Right lobe of liver (tissue), 6 donors: ENCODE data around the gene GPC5. TPM values are rescaled to one million over a fixed set of nuclear protein-coding genes. Genes with fewer than 3 reads are reported as not detected.

Experiments used
- ATAC-seq, 4 donors: fragments of 200-7000 bp; cut with Tn5 transposase; one replicate each; pipeline ENCODE4 v1.9.1; 2020; ENCODE audit warnings: mild to moderate bottlenecking in 4 of 4, moderate library complexity in 4 of 4
- DNase-seq, 3 donors: peaks; one replicate each; pipeline ENCODE4 v3.0.0-alpha.2; 2020
- H3K27ac ChIP-seq, 3 donors: fragments of 200-600 bp; one replicate each; pipeline ENCODE4 v1.8.0; 2022
- H3K27me3 ChIP-seq, 2 donors: fragments of 200-600 bp; one replicate each; pipeline ENCODE4 v1.8.0; 2022
- H3K36me3 ChIP-seq, 4 donors: fragments of 200-600 bp; sonication (generic) in 1 of 4; one replicate each; pipeline versions ENCODE4 v1.5.1 to v1.8.0; 2017 to 2022; ENCODE audit warnings: control low read depth in 1 of 4
- H3K4me1 ChIP-seq, 4 donors: fragments of 200-600 bp; sonication (generic) in 1 of 4; one replicate each; pipeline versions ENCODE4 v1.5.1 to v1.8.0; 2017 to 2022; ENCODE audit warnings: control low read depth in 1 of 4
- H3K4me3 ChIP-seq, 3 donors: fragments of 200-600 bp; one replicate each; pipeline ENCODE4 v1.8.0; 2022
- H3K9me3 ChIP-seq, 4 donors: fragments of 200-600 bp; sonication (generic) in 1 of 4; one replicate each; pipeline versions ENCODE4 v1.5.1 to v1.8.0; 2017 to 2022; ENCODE audit warnings: control low read depth in 1 of 4
- POLR2A ChIP-seq: fragments of 450-650 bp; IDR thresholded peaks from one replicate; pipeline ENCODE4 v1.6.1; 2017; ENCODE audit warnings: antibody characterized with exemption, mild to moderate bottlenecking
- WGBS: methylation state at CpG from one replicate; pipeline ENCODE4 v1.1.6; 2018; ENCODE audit warnings: low coverage, low lambda C conversion rate; ENCODE audit not compliant: insufficient coverage; ENCODE audit errors: missing lambda C conversion rate; 5-methylcytosine and 5-hydroxymethylcytosine counted together
- intact Hi-C, 2 donors: fragments of 100-400 bp; cut with DNase I; formaldehyde crosslinking; loops; one replicate each; pipeline versions ENCODE4 v1.11.2 to v1.14.1; 2022
- total RNA-seq, 6 experiments: library from RNA; depleted of rRNA in 2 of 6; stranded (reverse); fragments of >200 nt in 2 of 6; fragmentation: NEBNext Ultra II Directional in 3 of 6; extraction: Animal tissue kit (Norgen Biotek cat#: 25700) in 3 of 6; gene quantifications; one replicate each; pipeline versions ENCODE4 v1.1.0 to v1.2.4, GENCODE V29; 2016 to 2023
- TF ChIP-seq, protein P1 (sequence below), 4 donors: fragments of 200-600 bp in 3 of 4; fragments of 450-650 bp in 1 of 4; IDR thresholded peaks; one replicate each; pipeline versions ENCODE4 v1.5.1 to v1.8.0; 2016 to 2022; ENCODE audit warnings: antibody characterized with exemption in 4 of 4, mild to moderate bottlenecking in 2 of 4
- donor health status: DM: no; HTN: yes; CAD: no.
- donor health status: DM: no; HTN: no; CAD: no.
- donor health status: DM: no; HTN: no; CAD: no.
- donor health status: DM: no; HTN: yes; CAD: no.
- donor health status: DM: no; HTN: yes; CAD: no.

The GPC5 gene
- total RNA-seq, 6 experiments from 2014 or later: 0.12 to 0.99 (median 0.66) TPM

DNA sequence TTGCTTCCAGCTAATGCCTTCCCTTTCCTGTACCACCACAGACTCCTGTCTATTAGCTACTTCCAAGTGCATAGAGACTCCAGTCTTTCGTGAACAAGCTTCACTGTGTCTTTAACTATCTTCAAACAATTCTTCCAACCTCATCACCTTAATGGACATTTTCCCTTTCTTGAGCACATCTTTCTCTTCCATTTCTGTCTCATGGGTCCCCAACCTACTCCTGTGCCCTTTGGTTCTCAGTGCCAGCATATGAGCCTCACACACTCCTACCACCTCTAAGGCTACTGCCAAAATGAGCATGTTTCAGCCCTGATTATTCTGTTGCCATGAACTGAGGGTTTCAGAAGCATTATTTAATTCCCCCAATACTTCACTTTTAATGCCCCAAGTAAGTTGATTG, 360.3 kb downstream of the GPC5 start:
- Histone ChIP-seq H3K27me3 (no peaks in the 10 kb centered on the region), H3K4me1 (no peaks in the 10 kb centered on the region), H3K36me3 (no peaks in the 10 kb centered on the region), H3K27ac (no peak overlapping the region), H3K4me3 (no peak overlapping the region), H3K9me3 (no peaks in the 10 kb centered on the region)
- WGBS: 78% methylated on average over 1 of the region's 1 CpG
- ATAC-seq: no peak
- DNase-seq: no peak
- TF ChIP-seq, protein P1, sequence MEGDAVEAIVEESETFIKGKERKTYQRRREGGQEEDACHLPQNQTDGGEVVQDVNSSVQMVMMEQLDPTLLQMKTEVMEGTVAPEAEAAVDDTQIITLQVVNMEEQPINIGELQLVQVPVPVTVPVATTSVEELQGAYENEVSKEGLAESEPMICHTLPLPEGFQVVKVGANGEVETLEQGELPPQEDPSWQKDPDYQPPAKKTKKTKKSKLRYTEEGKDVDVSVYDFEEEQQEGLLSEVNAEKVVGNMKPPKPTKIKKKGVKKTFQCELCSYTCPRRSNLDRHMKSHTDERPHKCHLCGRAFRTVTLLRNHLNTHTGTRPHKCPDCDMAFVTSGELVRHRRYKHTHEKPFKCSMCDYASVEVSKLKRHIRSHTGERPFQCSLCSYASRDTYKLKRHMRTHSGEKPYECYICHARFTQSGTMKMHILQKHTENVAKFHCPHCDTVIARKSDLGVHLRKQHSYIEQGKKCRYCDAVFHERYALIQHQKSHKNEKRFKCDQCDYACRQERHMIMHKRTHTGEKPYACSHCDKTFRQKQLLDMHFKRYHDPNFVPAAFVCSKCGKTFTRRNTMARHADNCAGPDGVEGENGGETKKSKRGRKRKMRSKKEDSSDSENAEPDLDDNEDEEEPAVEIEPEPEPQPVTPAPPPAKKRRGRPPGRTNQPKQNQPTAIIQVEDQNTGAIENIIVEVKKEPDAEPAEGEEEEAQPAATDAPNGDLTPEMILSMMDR (IDR thresholded peaks at IDR 0.05): no peak
- TF ChIP-seq POLR2A: no peak
- intact Hi-C loops: no loop called here

GRCh38 chr13:91762957-91763356, 364.5 kb downstream of the GPC5 start:
- H3K4me1 ChIP-seq: no peaks in the 10 kb centered on the region
- TF ChIP-seq, protein P1 (IDR thresholded peaks at IDR 0.05): no peak
- TF ChIP-seq POLR2A: no peak
- H3K27me3 ChIP-seq: no peaks in the 10 kb centered on the region
- ATAC-seq (no peak), DNase-seq (no peak)
- H3K36me3 ChIP-seq: no peaks in the 10 kb centered on the region
- intact Hi-C loops: no loop called here
- H3K9me3 ChIP-seq: no peaks in the 10 kb centered on the region
- no peak overlapping the region for H3K4me3 ChIP-seq
- WGBS: 53% methylated on average over 3 of the region's 4 CpGs
- H3K27ac ChIP-seq: no peak overlapping the region

DNA sequence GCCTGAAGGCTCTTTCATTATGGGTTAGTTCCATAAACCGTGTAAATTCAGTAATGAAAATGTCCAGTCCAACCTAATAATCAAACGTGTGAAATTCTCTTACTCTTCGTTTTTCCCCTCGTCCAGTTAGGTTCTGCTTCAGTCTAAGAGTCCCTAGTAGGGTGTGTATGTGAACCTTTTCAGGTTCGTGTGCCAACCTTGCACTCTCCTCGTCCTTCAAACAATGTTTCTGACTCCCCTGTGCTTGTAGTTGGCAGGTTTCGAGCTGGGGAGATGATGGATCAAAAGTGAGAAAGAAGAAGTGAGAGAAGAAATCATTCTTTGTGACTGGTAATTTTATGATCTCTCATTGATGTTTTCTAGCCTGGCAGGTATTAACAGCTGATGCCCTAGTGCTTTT, 366.1 kb downstream of the GPC5 start:
- Histone ChIP-seq H3K9me3 (no peaks in the 10 kb centered on the region), H3K27ac (no peak overlapping the region), H3K36me3 (no peaks in the 10 kb centered on the region), H3K4me1 (no peaks in the 10 kb centered on the region), H3K27me3 (no peaks in the 10 kb centered on the region), H3K4me3 (no peak overlapping the region)
- ATAC-seq (no peak), DNase-seq (no peak)
- intact Hi-C loops: no loop called here
- 72% methylated on average over 7 of the region's 7 CpGs for WGBS
- no peak for TF ChIP-seq POLR2A
- TF ChIP-seq, protein P1 (IDR thresholded peaks at IDR 0.05): no peak

GRCh38 chr13:91767651-91768050, 369.2 kb downstream of the GPC5 start:
- 38% methylated on average over 4 of the region's 4 CpGs for WGBS
- DNase-seq: no peak
- ATAC-seq: no peak
- Histone ChIP-seq H3K27ac (no peak overlapping the region), H3K36me3 (no peaks in the 10 kb centered on the region), H3K4me1 (no peaks in the 10 kb centered on the region), H3K4me3 (no peak overlapping the region), H3K27me3 (no peaks in the 10 kb centered on the region), H3K9me3 (no peaks in the 10 kb centered on the region)
- no peak for TF ChIP-seq POLR2A
- TF ChIP-seq, protein P1 (IDR thresholded peaks at IDR 0.05): no peak
- intact Hi-C loops: no loop called here

DNA sequence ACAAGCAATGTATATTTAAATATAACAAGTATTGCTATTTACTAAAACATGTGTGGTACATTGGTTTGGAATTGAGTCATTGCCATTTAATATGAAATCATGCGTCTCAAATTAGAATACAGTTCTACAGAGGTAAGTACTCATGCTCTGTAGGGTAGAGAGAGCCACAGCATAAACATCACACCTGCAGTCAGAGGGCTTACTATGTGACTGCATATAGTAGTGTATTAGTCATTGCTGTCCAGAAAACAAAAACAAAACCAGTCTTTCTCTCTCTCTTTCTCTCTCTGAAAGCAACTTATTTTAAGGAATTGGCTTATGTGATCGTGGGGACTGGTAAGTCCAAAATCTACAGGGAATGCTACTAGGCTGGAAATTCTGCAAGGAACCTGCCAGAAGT, 370.3 kb downstream of the GPC5 start:
- Histone ChIP-seq H3K27me3 (no peaks in the 10 kb centered on the region), H3K4me3 (no peak overlapping the region), H3K36me3 (no peaks in the 10 kb centered on the region), H3K27ac (no peak overlapping the region), H3K9me3 (no peaks in the 10 kb centered on the region), H3K4me1 (no peaks in the 10 kb centered on the region)
- intact Hi-C loops: no loop called here
- whole genome bisulfite sequencing: 77% methylated on average over 2 of the region's 2 CpGs
- DNase-seq (no peak), ATAC-seq (no peak)
- TF ChIP-seq, protein P1 (IDR thresholded peaks at IDR 0.05): no peak
- TF ChIP-seq POLR2A: no peak
